Spleen (tissue), 11 donors: ENCODE results near the gene HDAC4. TPM values are rescaled to one million over a fixed set of nuclear protein-coding genes. Genes with fewer than 3 reads are reported as not detected.

Experiments used
- DNase-seq: peaks from one replicate; pipeline ENCODE4 v3.0.0-alpha.2; 2020
- H3K27ac ChIP-seq, 8 donors: fragments of 200-600 bp; sonication (generic) in 7 of 8; 1 replicate in 4 of 8; 2 replicates in 4 of 8; pipeline versions ENCODE4 v1.5.0 to v1.8.0; 2016 to 2021; ENCODE audit warnings: inconsistent platforms in 4 of 8, mild to moderate bottlenecking in 4 of 8, moderate library complexity in 1 of 8
- H3K27me3 ChIP-seq, 7 donors: fragments of 200-600 bp; sonication (generic) in 6 of 7; replicated peaks in 1 of 7; 1 replicate in 4 of 7; 2 replicates in 3 of 7; pipeline versions ENCODE4 v1.5.0 to v1.8.0; 2016 to 2021; ENCODE audit warnings: inconsistent platforms in 3 of 7, mild to moderate bottlenecking in 1 of 7
- H3K36me3 ChIP-seq, 6 donors: fragments of 200-600 bp; sonication (generic) in 5 of 6; 1 replicate in 4 of 6; 2 replicates in 2 of 6; pipeline versions ENCODE4 v1.5.0 to v1.8.0; 2016 to 2021; ENCODE audit warnings: inconsistent platforms in 2 of 6
- H3K4me1 ChIP-seq, 6 donors: fragments of 200-600 bp; sonication (generic) in 5 of 6; 1 replicate in 3 of 6; 2 replicates in 3 of 6; pipeline versions ENCODE4 v1.5.0 to v1.8.0; 2016 to 2021; ENCODE audit warnings: inconsistent platforms in 3 of 6
- H3K4me3 ChIP-seq, 8 donors: fragments of 200-600 bp; sonication (generic) in 7 of 8; 1 replicate in 4 of 8; 2 replicates in 4 of 8; pipeline versions ENCODE4 v1.5.0 to v1.8.0; 2016 to 2021; ENCODE audit warnings: inconsistent platforms in 4 of 8, mild to moderate bottlenecking in 4 of 8, moderate library complexity in 2 of 8
- H3K9me3 ChIP-seq, 8 donors: fragments of 200-600 bp; sonication (generic) in 7 of 8; 1 replicate in 4 of 8; 2 replicates in 4 of 8; pipeline versions ENCODE4 v1.5.0 to v1.8.0; 2016 to 2021; ENCODE audit warnings: inconsistent platforms in 4 of 8
- CTCF ChIP-seq, 11 experiments: fragments of 200-600 bp in 7 of 11; fragments of 450-650 bp in 4 of 11; sonication (generic) in 4 of 11; IDR thresholded peaks in 8 of 11; conservative IDR thresholded peaks in 3 of 11; 1 replicate in 7 of 11; 2 replicates in 4 of 11; pipeline versions ENCODE4 v1.4.0 to v1.8.0; 2016 to 2021; ENCODE audit warnings: antibody characterized with exemption in 11 of 11, inconsistent platforms in 4 of 11, mild to moderate bottlenecking in 1 of 11
- POLR2A ChIP-seq, 3 donors: fragments of 450-650 bp; IDR thresholded peaks; one replicate each; pipeline ENCODE4 v1.5.1; 2017; ENCODE audit warnings: antibody characterized with exemption in 3 of 3, mild to moderate bottlenecking in 1 of 3
- POLR2AphosphoS5 ChIP-seq, 3 donors: sonication (generic); formaldehyde crosslinking; IDR thresholded peaks; one replicate each; pipeline ENCODE4 v1.5.1; 2017; ENCODE audit warnings: antibody characterized with exemption in 3 of 3
- WGBS, 5 donors: extraction: QIAGEN DNeasy Blood & Tissue Kit in 3 of 5; methylation state at CpG; one replicate each; pipeline versions ENCODE4 v1.1.5 to v1.1.7; 2013 to 2018; 5-methylcytosine and 5-hydroxymethylcytosine counted together
- intact Hi-C: fragments of 100-400 bp; cut with DNase I; formaldehyde crosslinking; loops from one replicate; pipeline ENCODE4 v1.15.0; 2023; ENCODE audit warnings: low total_unique reads
- polyA plus RNA-seq, 3 donors: library from polyadenylated mRNA; stranded (reverse); fragments of 200-250 nt; gene quantifications; one replicate each; pipeline ENCODE4 v1.2.1, GENCODE V29; 2013
- total RNA-seq, 7 donors: library from RNA; depleted of rRNA in 3 of 7; stranded (reverse); fragments of >200 nt in 3 of 7; fragmentation: NEBNext Ultra II Directional in 4 of 7; extraction: Animal tissue kit (Norgen Biotek cat#: 25700) in 4 of 7; gene quantifications; one replicate each; pipeline versions ENCODE4 v1.1.0 to v1.2.1, GENCODE V29; 2016 to 2021
- donor health status: healthy with polysubstance abuse.
- donor health status: DM: no; HTN: no; CAD: no; lungs with moderate emphysema.
- donor health status: DM: no; HTN: no; CAD: no.
- donor health status: Bipolar disorder and iron deficiency.
- donor health status: healthy.
- donor health status: DM: no; HTN: no; CAD: no.
- donor health status: DM: yes; HTN: yes; CAD: no.

The HDAC4 gene
- total and polyA plus RNA-seq, 10 donors: 3.2 to 122 (median 69.5) TPM

- TF ChIP-seq POLR2AphosphoS5 (IDR thresholded peaks at IDR 0.05): peak in 1 of 3 donors; percentile 17
- TF ChIP-seq CTCF (IDR thresholded peaks at IDR 0.05 in 8 of 11, conservative IDR thresholded peaks at IDR 0.05 in 3 of 11): no peak
- TF ChIP-seq POLR2A (IDR thresholded peaks at IDR 0.05): no peak
- peaks cover 9 to 40% (median 20%) of the 10 kb centered on the region in 6 donors for H3K4me1 ChIP-seq
- DNase-seq: peak; percentile 56
- 91 to 96% (median 92%) methylated on average over 20 to 26 of the region's 26 CpGs for WGBS, 5 donors
- H3K27me3 ChIP-seq: no peaks in the 10 kb centered on the region
- H3K36me3 ChIP-seq: peaks cover 0 to 45% (median 5%) of the 10 kb centered on the region in 6 donors
- H3K9me3 ChIP-seq: no peaks in the 10 kb centered on the region
- no peak overlapping the region for H3K27ac ChIP-seq
- intact Hi-C loops: no loop called here
- H3K4me3 ChIP-seq: no peak overlapping the region
Observed at GRCh38 chr2:239385096-239386000, 15.5 kb downstream of the HDAC4 start.

- 89 to 95% (median 92%) methylated on average over 17 of the region's 17 CpGs for WGBS, 5 donors
- H3K36me3 ChIP-seq: peaks cover 0 to 32% (median 3%) of the 10 kb centered on the region in 6 donors
- no peak overlapping the region for H3K4me3 ChIP-seq
- intact Hi-C loops: no loop called here
- TF ChIP-seq POLR2A (IDR thresholded peaks at IDR 0.05) (no peak), POLR2AphosphoS5 (IDR thresholded peaks at IDR 0.05) (no peak), CTCF (IDR thresholded peaks at IDR 0.05 in 8 of 11, conservative IDR thresholded peaks at IDR 0.05 in 3 of 11) (no peak)
- H3K27ac ChIP-seq: no peak overlapping the region
- peak; percentile 70 for DNase-seq
- no peaks in the 10 kb centered on the region for H3K9me3 ChIP-seq
- no peaks in the 10 kb centered on the region for H3K27me3 ChIP-seq
- peaks cover 9 to 56% (median 33%) of the 10 kb centered on the region in 6 donors for H3K4me1 ChIP-seq
Observed at GRCh38 chr2:239383759-239384156, 17.1 kb downstream of the HDAC4 start.

- DNase-seq: peak; percentile 51
- no peaks in the 10 kb centered on the region for H3K27me3 ChIP-seq
- WGBS, 5 donors: 80 to 92% (median 88%) methylated on average over 24 of the region's 24 CpGs
- no peak overlapping the region for H3K4me3 ChIP-seq
- intact Hi-C loops: no loop called here
- peaks cover 0 to 29% (median under 1%) of the 10 kb centered on the region in 6 donors for H3K36me3 ChIP-seq
- TF ChIP-seq CTCF (IDR thresholded peaks at IDR 0.05 in 8 of 11, conservative IDR thresholded peaks at IDR 0.05 in 3 of 11) (no peak), POLR2AphosphoS5 (IDR thresholded peaks at IDR 0.05) (no peak), POLR2A (IDR thresholded peaks at IDR 0.05) (no peak)
- H3K9me3 ChIP-seq: no peaks in the 10 kb centered on the region
- H3K4me1 ChIP-seq: peaks cover 9 to 62% (median 34%) of the 10 kb centered on the region in 6 donors
- H3K27ac ChIP-seq: no peak overlapping the region
Observed at GRCh38 chr2:239383036-239383758, 17.6 kb downstream of the HDAC4 start.
